ENCODE results near the gene XYLT1.

Gene XYLT1

DNA sequence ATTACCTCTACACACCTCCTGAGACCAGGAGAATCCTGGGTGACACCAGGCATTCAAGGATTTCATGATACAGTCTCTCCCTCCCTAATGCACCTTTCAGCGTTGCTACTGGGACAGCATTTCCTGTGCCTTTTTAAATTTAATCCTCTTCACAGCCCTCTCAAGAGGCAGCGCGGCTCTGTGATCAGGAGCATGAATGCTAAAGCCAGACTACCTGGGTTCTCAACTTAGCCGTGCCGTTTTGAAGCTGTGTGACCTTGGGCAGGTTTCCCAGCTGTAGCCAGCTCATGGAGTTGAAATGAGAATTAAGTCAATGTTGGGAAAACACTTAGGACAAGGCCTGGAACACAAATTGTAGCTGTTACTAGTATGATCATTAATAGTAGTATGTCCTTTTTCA is 191.8 kb downstream of the XYLT1 start:
- no peak for DNase-seq (ENCODE audit: low spot score)

DNA sequence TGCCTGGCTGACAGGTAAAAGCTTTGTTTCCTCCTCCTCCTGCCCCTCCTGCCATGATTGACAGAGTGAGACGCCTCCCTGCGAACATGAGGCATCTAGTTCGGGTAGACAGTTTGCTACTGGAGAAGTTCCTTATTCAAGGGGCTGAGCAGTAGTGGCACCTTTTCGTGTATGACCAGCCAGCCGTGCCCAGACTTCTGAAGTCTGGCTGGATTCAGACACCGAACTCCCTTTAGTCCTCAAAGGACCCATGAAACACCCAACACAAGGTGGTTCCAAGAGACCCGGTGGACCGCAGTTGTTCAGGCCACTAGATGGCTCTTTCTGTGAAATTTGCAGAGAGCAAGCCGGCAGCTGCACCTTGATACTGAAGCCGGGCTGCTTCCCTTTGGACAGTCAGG is 192.8 kb downstream of the XYLT1 start:
- DNase-seq (ENCODE audit: low spot score): no peak

DNA sequence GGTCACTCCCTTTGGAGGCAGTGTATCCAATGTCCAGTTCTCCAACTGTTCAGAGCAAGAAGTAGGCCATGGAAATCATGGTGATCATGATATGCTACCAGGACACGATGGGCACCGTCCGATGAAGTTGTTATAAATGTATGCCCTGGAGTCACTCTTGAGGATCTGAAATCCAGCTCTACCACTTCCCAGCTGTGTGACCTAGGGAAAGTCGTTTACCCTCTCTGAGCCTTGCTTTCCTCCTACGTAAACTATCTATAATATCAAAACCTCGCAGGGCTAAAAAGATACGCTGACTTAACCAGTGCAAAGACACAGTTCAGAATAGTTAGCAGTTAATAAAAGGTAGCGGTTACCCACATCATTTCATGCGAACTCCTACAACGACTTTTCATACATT is 194.2 kb downstream of the XYLT1 start:
- DNase-seq (ENCODE audit: low spot score): no peak

DNA sequence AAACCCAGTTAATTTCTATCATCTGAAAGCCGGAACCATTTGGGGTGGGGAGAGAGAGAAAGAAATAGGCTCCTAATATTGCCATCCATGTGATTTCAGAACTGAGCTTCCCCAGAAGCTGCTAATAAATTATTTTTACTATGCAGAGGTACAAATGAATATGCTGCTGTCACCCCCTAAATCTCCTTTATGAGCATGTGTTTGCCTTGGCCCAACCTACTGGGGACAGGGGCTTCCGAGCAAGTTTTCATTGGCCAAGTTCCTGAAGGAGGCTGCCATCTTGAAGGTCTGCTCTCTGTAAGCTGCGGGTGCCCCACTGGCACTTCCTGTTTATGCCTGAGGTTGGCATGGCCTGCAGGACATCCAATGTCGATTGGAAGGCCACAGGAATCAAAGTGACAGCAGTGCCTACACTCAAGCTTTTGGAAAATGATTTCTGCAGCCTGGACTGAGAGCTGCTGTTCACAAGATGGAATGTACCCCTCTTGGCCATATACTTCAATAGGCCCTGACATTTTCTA is 194.7 kb downstream of the XYLT1 start:
- DNase-seq (ENCODE audit: low spot score): no peak

DNA sequence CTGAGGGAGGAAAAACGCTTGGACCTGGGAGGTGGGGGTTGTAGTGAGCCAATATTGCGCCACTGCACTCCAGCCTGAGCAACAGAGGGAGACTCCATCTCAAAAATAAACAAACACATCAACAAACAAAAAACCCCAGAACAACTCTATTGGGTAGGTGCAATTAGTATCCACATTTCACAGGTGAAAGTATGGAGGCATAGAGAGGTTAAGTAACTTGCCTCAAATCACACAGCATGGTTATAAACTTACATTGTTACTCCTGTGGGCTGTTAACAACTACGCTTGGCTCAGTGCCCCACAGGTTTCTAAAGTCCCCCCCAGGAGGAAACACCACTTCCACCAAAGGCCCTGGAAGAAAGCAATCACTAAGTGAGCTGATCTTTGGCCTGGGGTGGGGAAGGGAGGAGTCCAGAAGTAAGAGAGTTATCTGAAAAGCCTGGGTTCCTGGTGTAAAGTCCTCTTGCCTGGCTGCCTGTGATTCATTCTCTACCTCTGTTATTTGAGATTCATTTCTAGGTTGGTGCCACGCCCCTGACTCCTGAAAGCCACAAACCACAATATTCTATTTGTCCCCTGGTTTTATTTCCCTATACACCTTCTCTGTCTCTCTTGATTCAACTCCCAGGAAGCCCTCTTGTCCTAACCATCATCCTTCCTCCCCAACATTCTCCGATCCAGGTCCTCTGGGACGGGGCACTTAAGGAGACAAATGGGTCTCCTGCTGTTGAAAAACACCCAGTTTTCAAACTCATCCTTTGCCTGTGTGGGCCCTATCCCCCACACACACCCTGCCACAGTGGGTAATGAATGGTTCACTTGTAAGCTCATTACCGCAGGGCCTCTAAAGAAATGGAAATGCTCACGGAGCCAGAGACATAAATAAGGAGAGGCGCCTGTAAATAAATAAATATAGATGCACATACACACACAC is 195.4 kb downstream of the XYLT1 start:
- no peak for DNase-seq (ENCODE audit: low spot score)

DNA sequence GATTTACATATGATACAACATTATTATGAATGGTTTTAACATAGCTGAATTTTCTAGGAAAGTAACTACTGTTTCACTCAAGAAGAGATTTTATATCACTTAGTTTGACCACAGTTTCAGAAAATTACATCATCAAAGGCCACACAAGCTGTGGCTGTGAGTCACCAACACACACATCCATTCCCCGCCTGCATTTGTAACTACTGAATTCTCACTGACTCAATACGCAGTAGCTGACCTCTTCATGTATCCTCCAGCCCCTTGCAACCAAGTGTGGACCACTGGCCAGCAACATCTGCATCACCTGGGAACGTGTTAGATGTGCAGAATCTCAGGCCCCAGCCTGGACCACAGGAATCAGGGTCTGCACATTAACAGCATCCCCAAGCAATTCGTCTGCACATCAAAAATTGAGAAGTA is 197.6 kb downstream of the XYLT1 start:
- DNase-seq (ENCODE audit: low spot score): no peak

DNA sequence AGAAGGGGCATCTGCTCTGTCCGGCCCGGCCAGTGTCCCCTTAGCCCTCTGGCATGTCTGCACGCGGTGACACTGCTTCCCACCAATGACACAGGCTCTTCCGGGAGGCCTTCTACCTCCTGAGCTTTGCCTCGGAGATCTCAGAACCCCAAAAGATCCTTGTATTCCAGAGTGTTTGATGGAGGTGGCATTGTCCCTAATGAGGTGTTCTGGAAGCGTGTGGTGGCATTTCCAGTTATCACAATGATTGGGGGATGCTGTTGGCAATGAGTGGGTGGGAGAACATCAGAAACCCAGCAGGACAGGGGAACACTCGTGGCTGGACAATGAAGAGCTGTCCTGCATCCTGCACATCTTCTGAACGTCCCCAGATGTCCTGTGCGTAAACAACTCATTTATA is 198.0 kb downstream of the XYLT1 start:
- DNase-seq (ENCODE audit: low spot score): no peak

DNA sequence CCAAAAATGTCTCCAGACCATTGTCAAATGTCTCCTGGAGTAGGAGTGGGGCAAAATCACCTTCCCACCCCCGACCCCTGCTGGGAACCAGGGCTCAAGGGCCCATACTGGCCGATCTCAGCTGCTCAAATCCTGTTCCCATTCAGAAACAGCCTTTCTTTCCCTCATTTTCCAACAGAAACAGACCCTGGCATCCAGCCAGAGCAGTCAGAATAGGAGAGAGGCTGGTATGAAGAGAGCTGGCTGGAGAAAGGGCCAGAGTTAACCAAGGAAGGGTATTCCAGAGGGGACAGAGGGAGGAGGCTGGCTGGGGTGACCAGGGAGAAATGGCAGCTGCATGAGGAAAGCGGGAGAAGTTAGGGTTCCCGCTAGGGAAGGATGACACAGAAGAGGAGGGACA is 199.1 kb downstream of the XYLT1 start:
- no peak for DNase-seq (ENCODE audit: low spot score)

DNA sequence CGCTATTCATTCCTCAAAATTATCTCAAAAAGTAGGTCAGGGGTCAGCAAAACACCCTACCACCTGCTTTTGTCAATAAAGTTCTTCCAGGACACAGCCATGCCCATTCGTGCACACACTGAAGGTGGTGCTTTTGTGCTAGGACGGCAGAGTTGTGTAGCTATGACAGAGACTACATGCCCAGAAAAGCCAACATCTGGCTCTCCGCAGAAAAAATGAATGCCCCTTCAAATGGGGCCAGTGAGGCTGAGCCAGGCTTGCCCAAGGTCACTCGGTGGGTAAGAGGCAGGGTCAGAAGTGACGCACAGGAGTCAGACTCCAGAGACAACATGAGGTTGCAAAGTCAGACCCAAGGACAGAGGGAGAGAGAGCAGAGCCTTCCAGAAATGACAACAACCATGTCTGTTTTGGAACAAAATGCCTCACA is 200.1 kb downstream of the XYLT1 start:
- no peak for DNase-seq (ENCODE audit: low spot score)

DNA sequence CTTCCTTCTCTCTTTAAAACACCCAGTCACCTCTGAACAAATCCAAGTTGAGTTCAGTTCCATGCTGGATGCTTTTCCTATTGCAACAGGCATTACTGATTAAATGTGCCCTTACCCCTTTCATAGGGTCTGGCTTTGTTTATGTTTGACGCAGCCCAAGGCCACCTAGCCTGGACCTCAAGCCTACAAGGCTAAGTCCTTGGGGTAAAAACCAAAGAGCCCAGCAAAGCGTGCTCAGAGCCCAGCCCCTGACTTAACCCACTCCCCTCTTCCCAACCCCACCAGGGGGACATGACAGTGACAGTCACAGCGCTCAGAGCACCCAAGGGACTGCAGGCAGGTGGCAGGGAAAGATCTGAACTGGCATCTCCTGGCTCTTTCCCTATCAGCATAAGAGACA is 200.6 kb downstream of the XYLT1 start:
- DNase-seq (ENCODE audit: low spot score): no peak

DNA sequence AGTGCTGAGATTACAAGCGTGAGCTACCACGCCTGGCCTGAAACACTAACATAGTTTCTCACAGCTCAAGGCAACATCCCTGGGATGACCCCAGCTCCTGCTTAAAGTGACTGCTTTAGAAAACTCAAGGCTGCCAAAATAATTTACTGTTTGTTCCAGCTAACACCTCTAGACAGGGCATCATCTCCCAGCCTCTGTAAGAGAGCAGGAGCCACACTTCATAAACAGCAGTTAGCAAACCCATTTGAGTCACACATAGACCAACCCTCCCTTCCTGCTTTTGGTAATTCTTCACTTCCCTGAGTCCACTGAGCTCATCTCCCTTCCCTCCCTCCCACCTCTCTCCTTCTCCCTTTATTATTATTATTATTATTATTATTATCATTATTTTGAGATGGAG is 201.3 kb downstream of the XYLT1 start:
- no peak for DNase-seq (ENCODE audit: low spot score)

DNA sequence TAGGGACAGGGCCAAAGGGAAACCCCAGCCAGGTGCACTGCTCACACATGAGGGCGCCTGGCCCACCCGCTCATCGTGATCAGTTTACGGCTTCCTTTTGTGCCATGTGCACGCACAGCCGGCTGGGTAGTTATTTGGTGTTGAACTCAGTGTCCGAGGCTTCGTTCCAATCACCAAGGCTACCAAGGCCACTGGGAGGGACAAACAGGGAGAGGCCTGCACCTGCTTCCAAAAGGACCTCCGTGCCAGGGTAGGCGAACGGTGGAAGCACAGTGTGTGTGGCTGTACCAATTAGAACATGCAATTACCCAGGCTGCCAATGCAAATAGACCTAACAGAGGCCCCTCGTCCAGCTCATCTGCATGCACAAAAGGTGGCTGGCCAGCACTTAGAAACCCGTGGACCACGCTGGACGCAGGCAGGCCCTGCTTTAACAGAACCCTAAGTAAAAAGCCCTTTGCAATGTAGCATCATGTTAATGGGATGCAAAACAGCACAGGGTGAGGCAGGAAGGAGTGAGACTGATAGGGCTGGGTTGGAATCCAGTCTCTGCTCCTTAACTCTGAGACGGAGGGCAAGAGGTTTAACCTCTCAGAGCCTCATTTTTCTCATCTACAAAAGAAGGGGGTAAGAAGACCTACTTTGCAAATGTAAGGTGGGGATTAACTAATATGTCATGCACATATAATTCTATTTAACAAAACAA is 204.0 kb downstream of the XYLT1 start:
- DNase-seq (ENCODE audit: low spot score): no peak

DNA sequence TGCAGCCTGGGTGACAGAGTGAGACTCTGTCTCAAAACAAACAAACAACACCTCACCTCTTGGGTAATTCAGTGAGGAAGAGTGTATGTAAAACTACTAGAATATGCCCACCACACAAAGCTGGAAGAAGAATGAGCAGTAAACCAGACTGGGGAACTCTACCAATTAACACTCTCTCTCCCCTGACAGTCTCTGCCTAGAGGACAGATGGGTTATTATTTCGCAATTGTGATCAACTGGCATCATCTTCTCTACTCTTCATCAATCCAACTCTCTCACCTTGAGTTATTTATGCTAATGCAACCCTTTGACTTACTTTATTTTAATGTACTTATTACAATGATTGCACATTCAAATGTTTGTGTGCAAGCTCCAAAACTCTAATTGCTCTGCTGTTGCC is 205.6 kb downstream of the XYLT1 start:
- no peak for DNase-seq (ENCODE audit: low spot score)

DNA sequence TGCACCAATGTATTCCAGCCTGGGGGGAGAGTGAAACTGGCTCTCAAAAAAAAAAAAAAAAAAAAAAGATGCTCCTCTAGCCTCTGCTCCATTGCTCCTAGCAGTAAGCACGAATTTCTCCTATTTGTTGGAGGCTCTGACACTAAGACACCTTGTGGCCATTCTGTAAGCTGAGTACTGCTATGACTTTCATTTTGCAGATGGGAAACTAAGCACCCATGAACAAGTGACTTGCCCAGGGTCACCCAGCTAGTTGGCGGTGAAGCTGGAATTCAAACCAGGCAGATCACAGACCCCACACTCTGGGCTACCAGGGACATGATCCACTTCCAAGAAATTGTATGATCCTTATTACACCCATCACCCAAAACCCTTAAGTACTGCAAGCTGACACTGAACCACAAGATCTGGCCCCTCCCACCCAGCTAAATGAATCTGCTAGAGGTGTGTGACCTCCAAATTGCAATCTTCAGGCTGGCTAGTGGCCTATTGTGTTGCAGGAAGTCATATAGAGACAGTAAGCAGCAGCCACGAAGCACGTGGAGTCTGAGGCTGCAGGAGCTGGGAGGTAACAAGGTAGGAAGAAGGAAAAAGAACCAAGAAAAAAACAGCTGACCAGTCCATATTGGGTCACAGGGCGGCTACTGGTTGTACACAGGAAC is 209.4 kb downstream of the XYLT1 start:
- no peak for DNase-seq (ENCODE audit: low spot score)

DNA sequence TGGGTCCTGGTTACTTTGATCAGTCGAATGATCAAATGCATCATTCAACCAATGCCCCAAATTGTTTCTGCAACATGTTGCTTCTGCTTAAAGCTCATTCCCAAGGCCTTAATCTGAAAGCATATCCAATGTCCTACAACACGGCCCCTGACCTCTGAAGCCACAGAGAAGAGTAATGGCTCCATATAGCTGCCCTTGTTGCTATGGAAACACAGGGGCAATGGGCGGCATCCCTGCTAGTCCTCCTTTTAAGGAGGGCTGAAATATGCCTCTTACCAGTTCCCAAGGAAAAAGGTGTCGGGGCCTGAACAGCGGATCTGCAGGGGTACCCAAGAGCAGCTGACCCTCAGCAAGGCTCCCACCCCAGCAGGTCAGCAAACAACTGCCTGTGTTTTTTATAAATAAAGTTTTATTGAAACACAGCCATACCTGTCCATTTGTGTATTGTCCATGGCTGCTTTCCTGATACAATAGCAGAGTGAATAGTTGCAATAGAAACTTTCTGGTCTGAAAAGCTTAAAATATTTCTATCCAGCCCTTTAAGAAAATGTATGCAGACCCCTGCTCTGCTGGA is 210.4 kb downstream of the XYLT1 start:
- DNase-seq (ENCODE audit: low spot score): no peak

DNA sequence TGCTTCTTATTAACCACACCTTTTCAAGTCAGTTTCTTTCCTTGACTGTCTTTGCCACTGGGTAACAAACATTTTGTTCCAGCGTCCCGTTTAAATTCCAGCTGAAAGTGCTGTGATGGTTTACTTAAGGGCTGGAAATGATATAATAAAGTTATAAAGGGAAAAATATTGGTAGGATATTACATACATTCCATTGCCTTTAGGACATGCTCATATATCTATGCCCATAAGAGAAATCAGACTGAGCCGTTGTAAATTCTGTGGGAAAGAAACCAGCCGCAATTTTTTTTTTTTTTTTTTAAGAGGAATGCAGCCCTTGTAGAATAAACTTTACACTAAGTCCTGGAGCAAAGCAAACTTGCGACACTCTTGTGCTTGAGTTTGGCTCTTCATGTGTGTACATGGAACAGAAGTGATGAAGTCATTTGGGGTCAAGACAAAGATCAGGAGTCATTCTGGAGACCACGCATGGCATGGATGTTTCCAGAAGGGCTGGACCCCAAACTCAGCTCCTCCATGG is 210.9 kb downstream of the XYLT1 start:
- no peak for DNase-seq (ENCODE audit: low spot score)

DNA sequence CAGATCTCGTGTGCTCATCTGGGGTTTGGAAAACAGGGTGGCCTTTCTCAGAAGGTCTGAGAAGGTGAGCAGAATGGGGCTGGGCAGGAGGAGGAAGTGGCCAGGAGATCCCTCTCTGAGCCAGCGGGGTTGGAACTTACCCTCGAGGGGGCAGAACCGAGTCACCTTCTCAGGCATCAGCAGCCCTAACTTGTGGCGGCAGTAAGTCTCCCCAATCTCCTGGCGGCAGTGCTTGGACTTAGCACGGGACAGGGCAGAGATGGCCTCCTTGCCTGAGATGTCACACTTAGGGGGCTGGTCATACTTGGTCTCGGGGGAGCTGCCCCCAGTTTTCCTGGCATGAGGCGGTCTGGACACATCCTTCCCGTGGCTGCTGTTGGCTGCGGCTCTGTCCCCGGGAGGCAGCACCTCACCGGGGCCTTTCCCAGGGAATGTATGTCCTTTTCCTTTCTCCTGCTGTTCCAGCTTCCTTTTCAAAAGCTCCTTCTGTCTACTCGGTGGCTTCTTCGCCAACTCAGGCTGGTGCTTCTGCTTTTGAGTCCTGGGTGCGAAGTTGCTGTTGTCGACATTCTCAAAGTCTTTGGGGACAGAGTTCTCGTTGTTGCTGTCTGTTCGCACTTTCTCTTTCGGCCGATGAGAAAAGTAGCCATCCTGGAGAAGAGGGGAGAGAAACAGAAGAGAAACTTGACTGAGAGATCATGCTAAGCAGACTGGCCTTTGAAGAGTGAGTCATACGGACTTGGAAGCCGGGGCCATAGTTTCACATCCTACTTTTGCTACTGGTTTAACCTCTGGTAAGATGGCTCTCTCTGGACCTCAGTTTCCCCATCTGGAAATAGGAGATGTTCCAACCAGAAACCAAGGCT is 211.7 kb downstream of the XYLT1 start:
- no peak for DNase-seq (ENCODE audit: low spot score)

DNA sequence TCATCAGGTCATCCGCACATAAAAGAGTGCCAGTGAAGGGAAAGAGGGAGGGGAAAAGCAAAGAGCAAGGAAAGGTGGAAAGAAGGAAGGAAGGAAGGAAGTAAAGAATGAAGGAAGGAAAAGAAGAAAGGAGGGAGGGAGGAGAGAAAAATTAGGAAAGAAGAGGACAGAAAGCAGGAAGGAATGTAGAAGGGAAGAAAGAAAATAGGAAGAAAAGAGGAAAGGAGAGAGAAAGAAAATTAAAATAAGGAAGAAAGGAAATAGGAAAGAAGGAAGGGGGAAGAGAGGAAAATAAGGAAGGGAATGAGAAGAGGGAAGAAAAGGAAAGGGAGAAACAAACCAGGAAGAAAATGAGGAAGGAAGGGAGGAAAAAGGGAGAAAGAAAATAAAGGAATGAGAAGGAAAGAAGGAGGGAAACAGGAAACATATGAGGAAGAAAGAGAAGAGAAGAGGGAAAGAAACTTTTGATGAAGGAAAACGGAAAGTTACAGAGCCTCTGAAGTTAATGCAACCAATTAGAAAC is 212.6 kb downstream of the XYLT1 start:
- DNase-seq (ENCODE audit: low spot score): no peak

DNA sequence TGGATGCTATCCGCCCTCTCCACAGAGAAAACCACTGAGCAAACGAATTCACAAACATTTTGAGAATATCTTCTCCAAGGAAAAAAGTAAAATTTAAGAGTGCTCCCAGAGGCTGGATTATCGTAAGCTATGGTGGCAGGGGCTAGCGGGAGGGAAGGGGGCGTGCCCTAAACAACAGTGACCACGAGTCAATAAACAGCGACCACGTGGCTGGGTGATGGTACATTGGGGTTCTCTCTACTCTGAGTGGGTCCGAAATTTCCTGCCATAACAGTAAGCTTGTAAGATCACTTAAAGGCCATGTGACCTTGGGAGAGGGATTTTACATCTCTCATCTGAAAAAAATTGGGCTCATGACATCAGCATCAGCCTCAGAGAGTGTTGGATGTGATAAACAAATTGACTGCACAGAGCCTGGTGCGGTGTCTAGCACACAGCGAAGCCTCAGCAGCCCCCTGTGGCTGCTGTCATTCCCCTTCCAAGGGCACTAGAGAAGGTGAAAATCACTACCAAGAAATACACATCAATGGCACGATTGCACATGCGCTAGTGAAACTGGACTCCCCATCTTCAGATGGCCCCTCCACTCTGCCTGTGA is 213.2 kb downstream of the XYLT1 start:
- DNase-seq (ENCODE audit: low spot score): no peak

DNA sequence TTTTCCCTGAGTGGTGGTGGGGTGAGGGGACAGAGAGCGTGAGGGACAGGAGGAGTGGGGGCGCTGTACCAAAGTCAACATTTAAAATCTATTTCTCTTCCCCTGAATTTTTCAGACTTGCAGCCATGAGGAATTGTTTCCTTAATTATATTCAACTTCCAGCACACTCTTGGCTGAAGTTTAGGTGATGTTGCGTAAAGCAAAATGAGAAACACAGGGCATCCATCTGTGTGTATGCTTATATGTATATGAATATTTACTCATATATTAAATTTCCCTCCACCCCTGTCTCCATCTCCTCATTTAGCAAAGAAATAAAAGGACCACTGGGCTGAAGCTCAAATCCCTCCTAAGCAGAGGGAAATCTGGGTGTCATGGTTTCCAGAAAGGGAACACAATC is 218.1 kb downstream of the XYLT1 start:
- no peak for DNase-seq (ENCODE audit: low spot score)

Data from hematopoietic multipotent progenitor cell treated with erythropoietin and hydrocortisone succinate and interleukin-3 and kit ligand, for 17 days (in vitro differentiated cells).